HL-60 (cell line): ENCODE results near the gene CENPV.

Experiments
- GABPA ChIP-seq: IDR thresholded peaks from 2 replicates; pipeline ENCODE4 v1.6.1; 2012; ENCODE audit warnings: low read depth
- POLR2AphosphoS5 ChIP-seq: IDR thresholded peaks from 2 replicates; pipeline ENCODE4 v1.6.1; 2012; ENCODE audit warnings: low read depth
- TF ChIP-seq, protein P1 (sequence below): IDR thresholded peaks from one replicate; pipeline ENCODE4 v1.5.1; 2011; ENCODE audit warnings: low read length, control low read depth, inconsistent platforms; ENCODE audit not compliant: insufficient read depth

- TF ChIP-seq, protein P1, sequence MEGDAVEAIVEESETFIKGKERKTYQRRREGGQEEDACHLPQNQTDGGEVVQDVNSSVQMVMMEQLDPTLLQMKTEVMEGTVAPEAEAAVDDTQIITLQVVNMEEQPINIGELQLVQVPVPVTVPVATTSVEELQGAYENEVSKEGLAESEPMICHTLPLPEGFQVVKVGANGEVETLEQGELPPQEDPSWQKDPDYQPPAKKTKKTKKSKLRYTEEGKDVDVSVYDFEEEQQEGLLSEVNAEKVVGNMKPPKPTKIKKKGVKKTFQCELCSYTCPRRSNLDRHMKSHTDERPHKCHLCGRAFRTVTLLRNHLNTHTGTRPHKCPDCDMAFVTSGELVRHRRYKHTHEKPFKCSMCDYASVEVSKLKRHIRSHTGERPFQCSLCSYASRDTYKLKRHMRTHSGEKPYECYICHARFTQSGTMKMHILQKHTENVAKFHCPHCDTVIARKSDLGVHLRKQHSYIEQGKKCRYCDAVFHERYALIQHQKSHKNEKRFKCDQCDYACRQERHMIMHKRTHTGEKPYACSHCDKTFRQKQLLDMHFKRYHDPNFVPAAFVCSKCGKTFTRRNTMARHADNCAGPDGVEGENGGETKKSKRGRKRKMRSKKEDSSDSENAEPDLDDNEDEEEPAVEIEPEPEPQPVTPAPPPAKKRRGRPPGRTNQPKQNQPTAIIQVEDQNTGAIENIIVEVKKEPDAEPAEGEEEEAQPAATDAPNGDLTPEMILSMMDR: no peak
- TF ChIP-seq GABPA (no peak), POLR2AphosphoS5 (no peak)
Measured at GRCh38 chr17:16342979-16343378, 10.3 kb downstream of the CENPV start.
